ENCODE measurements around the gene FZR1. TPM values are rescaled to one million over a fixed set of nuclear protein-coding genes. Genes with fewer than 3 reads are reported as not detected.

Gene FZR1
- total and polyA plus RNA-seq, 2 of the 8 experiments (the other 6 are each of a cell fraction or from before 2014, with no cell fraction given): 21.6 to 35.5 TPM

DNA sequence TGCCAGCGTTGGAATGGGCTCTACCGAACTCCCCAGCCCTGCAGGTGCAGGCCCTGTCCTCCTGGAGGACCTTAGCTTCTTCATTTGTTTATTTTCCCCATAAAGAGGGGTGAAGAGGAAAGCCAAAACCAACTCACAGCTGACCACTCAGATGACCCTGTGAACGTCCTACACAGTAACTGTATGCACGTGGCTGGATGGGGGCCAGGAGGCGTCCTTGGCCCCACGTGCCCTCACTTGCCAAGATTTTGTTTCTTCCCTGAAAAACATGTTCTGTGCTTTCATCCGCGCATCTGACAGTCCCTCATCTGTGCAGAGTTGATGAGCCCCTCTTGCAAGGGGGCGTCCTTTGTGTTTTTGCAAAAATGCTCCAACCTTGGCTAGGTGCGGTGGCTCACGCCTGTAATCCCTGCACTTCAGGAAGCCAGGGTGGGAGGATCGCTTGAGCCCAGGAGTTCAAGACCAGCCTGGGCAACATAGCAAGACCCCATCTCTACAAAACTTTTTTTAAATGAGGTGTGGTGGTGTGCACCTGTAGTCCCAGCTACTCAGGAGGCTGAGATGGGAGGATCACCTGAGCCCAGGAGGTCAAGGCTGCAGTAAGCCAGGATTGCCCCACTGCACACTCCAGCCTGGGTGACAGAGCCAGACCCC, 27.6 kb downstream of the FZR1 start:
- no peak overlapping the region for H2BK12ac ChIP-seq (ENCODE audit: low read depth, low read length)
- ChIA-PET POLR2A (ENCODE audit: partially characterized antibody) (interaction anchor here (1.1 kb wide), 4 partner anchors 9 to 115 kb away, joined by 3 to 6 read pairs (median 4); no protein-coding TSS in a partner anchor), CTCF (ENCODE audit: partially characterized antibody) (interaction anchor here (0.6 to 6.9 kb wide), 5 partner anchors 10 to 159 kb away, joined by 3 to 54 read pairs (median 3); no protein-coding TSS in a partner anchor)
- FAIRE-seq: no peak
- peaks cover 3 to 16% of the 10 kb centered on the region in 2 experiments for H4K20me1 ChIP-seq (replicated peaks in 1 of 2; ENCODE audit: control insufficient read depth in 1 of 2, insufficient read depth in 2 of 2, low read length in 2 of 2)
- no peak overlapping the region for H2AK5ac ChIP-seq (ENCODE audit: low read depth, low read length)
- H3K36me3 ChIP-seq (ENCODE audit: control insufficient read depth in 2 of 4, insufficient read depth in 4 of 4, low read length in 3 of 4): peaks cover 7 to 36% (median 23%) of the 10 kb centered on the region in 4 experiments; a peak in 7 of 8 replicates
- 0 out of 2 replicates have a peak, but pooled peaks cover 2% of the 10 kb centered on the region for H3K79me1 ChIP-seq (ENCODE audit: low read depth, low read length)
- no peak overlapping the region for H2AFZ ChIP-seq (ENCODE audit: low read length)
- H3K4me3 ChIP-seq (ENCODE audit: extremely low read depth in 1 of 4, insufficient read depth in 2 of 4, low read depth in 3 of 4, low read length in 4 of 4): no peak overlapping the region
- peaks cover 8% of the 10 kb centered on the region; the same call in 1 of the 2 replicates for H3K23me2 ChIP-seq (ENCODE audit: low read depth, low read length)
- no peaks in the 10 kb centered on the region for H3K9me3 ChIP-seq (ENCODE audit: insufficient read depth in 2 of 2, low read depth in 1 of 2, low read length in 1 of 2)
- H3K27ac ChIP-seq (ENCODE audit: low read depth, low read length): no peak overlapping the region
- H2BK20ac ChIP-seq (ENCODE audit: low read length): no peak overlapping the region
- no peak overlapping the region for H3K4me2 ChIP-seq (ENCODE audit: insufficient read depth in 1 of 2, low read depth in 2 of 2, low read length in 2 of 2)
- 93% methylated on average over 12 of the region's 12 CpGs; no CpG with 5 or more reads in 1 of the 2 experiments for WGBS, 2 experiments (ENCODE audit: extremely low coverage in 1 of 2, insufficient coverage in 1 of 2, insufficient read length in 1 of 2, insufficient replicate concordance in 2 of 2, low coverage in 1 of 2, low lambda C conversion rate in 2 of 2, missing lambda C conversion rate in 1 of 2)
- H4K91ac ChIP-seq (replicated peaks; ENCODE audit: insufficient read length, low read length): no peak overlapping the region
- H3K27me3 ChIP-seq (replicated peaks in 1 of 4; ENCODE audit: control insufficient read depth in 3 of 4, extremely low read depth in 1 of 4, insufficient read depth in 3 of 4, low read length in 3 of 4): no peaks in the 10 kb centered on the region
- H2BK15ac ChIP-seq (ENCODE audit: low read length): no peak overlapping the region
- no peak overlapping the region for H3K4ac ChIP-seq (replicated peaks; ENCODE audit: insufficient read length, low read depth, low read length)
- H4K5ac ChIP-seq (ENCODE audit: insufficient read length, low read depth, low read length): no peak overlapping the region
- H2BK5ac ChIP-seq (ENCODE audit: low read depth, low read length): no peak overlapping the region; the same call in 1 of the 2 replicates
- H3K56ac ChIP-seq (replicated peaks; ENCODE audit: insufficient read length, low read depth, low read length): no peak overlapping the region
- H2BK120ac ChIP-seq (replicated peaks; ENCODE audit: low read depth, low read length): no peak overlapping the region
- H3K23ac ChIP-seq (ENCODE audit: insufficient read length): no peak overlapping the region
- H4K8ac ChIP-seq (ENCODE audit: extremely low read depth, insufficient read depth, low read length): 0 out of 2 replicates have a peak overlapping the region, but pooled peaks have one; percentile 51
- no peaks in the 10 kb centered on the region for H3K79me2 ChIP-seq (ENCODE audit: control insufficient read depth in 1 of 2, insufficient read depth in 2 of 2, low read length in 2 of 2)
- no peak for DNase-seq (ENCODE audit: low read depth in 1 of 2, low spot score in 2 of 2)
- H3K4me1 ChIP-seq (replicated peaks in 1 of 4; ENCODE audit: control insufficient read depth in 3 of 4, insufficient read depth in 4 of 4, low read length in 3 of 4): peaks cover 0 to 4% (median 1%) of the 10 kb centered on the region in 4 experiments; a peak in 4 of 7 replicates
- no peak overlapping the region for H3K18ac ChIP-seq (ENCODE audit: extremely low read depth, low read length)
- H3K14ac ChIP-seq (ENCODE audit: insufficient read length): no peak overlapping the region
- no peak overlapping the region for H3K9ac ChIP-seq (replicated peaks in 1 of 4; ENCODE audit: extremely low read depth in 1 of 4, low read depth in 3 of 4, low read length in 3 of 4)
- no peak for TF ChIP-seq HDAC2 (IDR thresholded peaks at IDR 0.05; ENCODE audit: borderline replicate concordance in 1 of 2, low read depth in 2 of 2, low read length in 2 of 2)
- no peak for TF ChIP-seq SAP30 (IDR thresholded peaks at IDR 0.05; ENCODE audit: insufficient read depth, insufficient replicate concordance, low read length)
- TF ChIP-seq TAF7 (optimal IDR thresholded peaks at IDR 0.05; ENCODE audit: borderline replicate concordance, low read depth, low read length): no peak
- no peak for TF ChIP-seq SP4 (IDR thresholded peaks at IDR 0.05; ENCODE audit: low read length)
- TF ChIP-seq NRF1 (IDR thresholded peaks at IDR 0.05; ENCODE audit: low read depth, low read length): no peak
- TF ChIP-seq, protein P1, sequence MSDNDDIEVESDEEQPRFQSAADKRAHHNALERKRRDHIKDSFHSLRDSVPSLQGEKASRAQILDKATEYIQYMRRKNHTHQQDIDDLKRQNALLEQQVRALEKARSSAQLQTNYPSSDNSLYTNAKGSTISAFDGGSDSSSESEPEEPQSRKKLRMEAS (IDR thresholded peaks at IDR 0.05): no peak
- no peak for TF ChIP-seq MAFK (IDR thresholded peaks at IDR 0.05; ENCODE audit: low read depth, low read length)
- no peak for TF ChIP-seq SUZ12 (IDR thresholded peaks at IDR 0.05; ENCODE audit: low read length)
- TF ChIP-seq BCL11A (IDR thresholded peaks at IDR 0.05; ENCODE audit: low read depth in 2 of 2, low read length in 2 of 2): no peak
- no peak for TF ChIP-seq RNF2 (IDR thresholded peaks at IDR 0.05; ENCODE audit: borderline replicate concordance, low read depth, low read length, missing control alignments, poor library complexity, severe bottlenecking)
- TF ChIP-seq KDM4A (IDR thresholded peaks at IDR 0.05; ENCODE audit: low read depth, low read length, severe bottlenecking): no peak
